ENCODE results near the gene RASSF5.

DNA sequence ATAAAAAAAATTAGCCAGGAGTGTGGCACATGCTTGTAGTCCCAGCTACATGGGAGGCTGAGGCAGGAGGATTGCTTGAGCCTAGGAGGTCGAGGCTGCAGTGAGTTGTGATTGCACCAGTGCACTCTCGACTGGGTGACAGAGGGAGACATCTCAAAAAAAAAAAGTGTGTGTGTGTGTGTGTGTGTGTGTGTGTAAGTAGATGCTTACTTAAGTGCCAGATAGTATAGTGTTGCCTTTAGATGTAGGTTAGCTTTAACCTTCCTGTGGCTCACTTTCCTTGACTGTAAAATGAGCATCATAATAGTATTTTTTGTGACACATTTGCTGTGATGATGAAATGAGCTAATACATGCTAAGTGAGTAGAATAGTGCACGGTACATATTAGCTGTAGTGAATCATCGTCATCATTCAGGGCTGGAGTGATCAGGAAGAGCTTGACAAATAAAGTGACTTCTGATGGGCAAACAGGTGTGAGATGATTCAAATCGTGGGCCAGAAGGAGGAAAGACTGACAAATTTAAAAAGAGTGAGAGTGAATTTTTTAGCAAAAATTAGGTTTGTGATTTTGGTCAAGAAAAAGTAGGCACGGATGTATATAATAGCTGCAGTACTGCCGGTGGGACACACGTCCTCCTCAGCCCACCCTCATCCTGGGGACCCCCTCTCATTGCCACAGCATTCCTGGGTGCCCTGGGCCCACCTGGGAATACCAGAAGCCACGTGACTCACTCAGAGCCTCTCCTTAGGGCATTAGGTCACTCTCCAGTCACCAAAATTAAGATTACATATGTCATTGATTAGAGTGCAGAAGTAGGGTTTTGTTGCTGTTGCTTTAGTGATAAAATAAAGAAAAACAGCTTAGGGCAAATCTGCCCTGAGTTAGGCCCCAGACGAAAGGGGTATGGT, 71.0 kb downstream of the RASSF5 start:
- TF ChIP-seq, protein P1, sequence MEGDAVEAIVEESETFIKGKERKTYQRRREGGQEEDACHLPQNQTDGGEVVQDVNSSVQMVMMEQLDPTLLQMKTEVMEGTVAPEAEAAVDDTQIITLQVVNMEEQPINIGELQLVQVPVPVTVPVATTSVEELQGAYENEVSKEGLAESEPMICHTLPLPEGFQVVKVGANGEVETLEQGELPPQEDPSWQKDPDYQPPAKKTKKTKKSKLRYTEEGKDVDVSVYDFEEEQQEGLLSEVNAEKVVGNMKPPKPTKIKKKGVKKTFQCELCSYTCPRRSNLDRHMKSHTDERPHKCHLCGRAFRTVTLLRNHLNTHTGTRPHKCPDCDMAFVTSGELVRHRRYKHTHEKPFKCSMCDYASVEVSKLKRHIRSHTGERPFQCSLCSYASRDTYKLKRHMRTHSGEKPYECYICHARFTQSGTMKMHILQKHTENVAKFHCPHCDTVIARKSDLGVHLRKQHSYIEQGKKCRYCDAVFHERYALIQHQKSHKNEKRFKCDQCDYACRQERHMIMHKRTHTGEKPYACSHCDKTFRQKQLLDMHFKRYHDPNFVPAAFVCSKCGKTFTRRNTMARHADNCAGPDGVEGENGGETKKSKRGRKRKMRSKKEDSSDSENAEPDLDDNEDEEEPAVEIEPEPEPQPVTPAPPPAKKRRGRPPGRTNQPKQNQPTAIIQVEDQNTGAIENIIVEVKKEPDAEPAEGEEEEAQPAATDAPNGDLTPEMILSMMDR (IDR thresholded peaks at IDR 0.05; ENCODE audit: low read depth, low read length), result no peak
- TF ChIP-seq EZH2phosphoT487 (IDR thresholded peaks at IDR 0.05; ENCODE audit: low read depth), result no peak
